Liver (tissue), 9 donors: ENCODE results near the gene GABRR3. TPM values are rescaled to one million over a fixed set of nuclear protein-coding genes. Genes with fewer than 3 reads are reported as not detected.

Experiments used
- DNase-seq: peaks from one replicate; pipeline ENCODE4 v3.0.0-alpha.2; 2017; ENCODE audit warnings: low spot score
- H3K27ac ChIP-seq, 2 donors: one replicate each; pipeline ENCODE4 v1.7.0; 2013; ENCODE audit warnings: inconsistent platforms in 2 of 2, low read length in 2 of 2, control low read depth in 1 of 2, low read depth in 1 of 2, mild to moderate bottlenecking in 1 of 2
- H3K27me3 ChIP-seq, 4 donors: one replicate each; pipeline versions ENCODE4 v1.6.1 to v1.7.0; 2013; ENCODE audit warnings: low read length in 3 of 4, inconsistent platforms in 1 of 4, mild to moderate bottlenecking in 1 of 4, moderate library complexity in 1 of 4; ENCODE audit not compliant: control insufficient read depth in 4 of 4, insufficient read depth in 4 of 4
- H3K36me3 ChIP-seq, 4 donors: one replicate each; pipeline versions ENCODE4 v1.6.1 to v1.7.0; 2013; ENCODE audit warnings: low read length in 3 of 4, mild to moderate bottlenecking in 3 of 4, low read depth in 1 of 4, moderate library complexity in 1 of 4; ENCODE audit not compliant: control insufficient read depth in 4 of 4, insufficient read depth in 3 of 4
- H3K4me1 ChIP-seq, 4 donors: one replicate each; pipeline versions ENCODE4 v1.6.1 to v1.7.0; 2013; ENCODE audit warnings: low read length in 3 of 4, mild to moderate bottlenecking in 3 of 4, moderate library complexity in 1 of 4; ENCODE audit not compliant: control insufficient read depth in 4 of 4, insufficient read depth in 4 of 4
- H3K4me3 ChIP-seq, 3 donors: one replicate each; pipeline versions ENCODE4 v1.6.1 to v1.7.0; 2013; ENCODE audit warnings: low read length in 3 of 3, control low read depth in 1 of 3, low read depth in 1 of 3, mild to moderate bottlenecking in 1 of 3
- H3K9ac ChIP-seq, 2 donors: one replicate each; pipeline ENCODE4 v1.7.0; 2013; ENCODE audit warnings: low read length in 2 of 2, mild to moderate bottlenecking in 2 of 2, moderate library complexity in 2 of 2, control low read depth in 1 of 2, low read depth in 1 of 2
- H3K9me3 ChIP-seq, 4 donors: one replicate each; pipeline versions ENCODE4 v1.6.1 to v1.7.0; 2013; ENCODE audit warnings: low read length in 3 of 4; ENCODE audit not compliant: control insufficient read depth in 4 of 4
- EGR1 ChIP-seq, 2 donors: IDR thresholded peaks; 2 replicates each; pipeline ENCODE4 v1.6.1; 2016 to 2018; ENCODE audit warnings: antibody characterized with exemption in 2 of 2, low read depth in 2 of 2
- FOXA2 ChIP-seq: IDR thresholded peaks from 2 replicates; pipeline ENCODE4 v1.6.1; 2016; ENCODE audit warnings: antibody characterized with exemption
- GABPA ChIP-seq, 2 donors: IDR thresholded peaks in 1 of 2; conservative IDR thresholded peaks in 1 of 2; 2 replicates each; pipeline ENCODE4 v1.6.1; 2016; ENCODE audit warnings: antibody characterized with exemption in 2 of 2, mild to moderate bottlenecking in 1 of 2, moderate library complexity in 1 of 2
- HNF4A ChIP-seq, 2 donors: conservative IDR thresholded peaks; 2 replicates each; pipeline ENCODE4 v1.6.1; 2016; ENCODE audit warnings: antibody characterized with exemption in 2 of 2, mild to moderate bottlenecking in 2 of 2
- JUND ChIP-seq, 2 donors: IDR thresholded peaks; 2 replicates each; pipeline ENCODE4 v1.6.1; 2016; ENCODE audit warnings: antibody characterized with exemption in 2 of 2
- NR2F2 ChIP-seq: IDR thresholded peaks from 2 replicates; pipeline ENCODE4 v1.6.1; 2016; ENCODE audit warnings: antibody characterized with exemption
- RAD21 ChIP-seq, 2 donors: IDR thresholded peaks; 2 replicates each; pipeline ENCODE4 v1.6.1; 2016; ENCODE audit warnings: antibody characterized with exemption in 2 of 2, mild to moderate bottlenecking in 2 of 2
- RXRA ChIP-seq, 2 donors: IDR thresholded peaks; 2 replicates each; pipeline ENCODE4 v1.6.1; 2017 to 2018; ENCODE audit warnings: antibody characterized with exemption in 2 of 2, mild to moderate bottlenecking in 1 of 2
- SP1 ChIP-seq: IDR thresholded peaks from 2 replicates; pipeline ENCODE4 v1.6.1; 2018; ENCODE audit warnings: antibody characterized with exemption, mild to moderate bottlenecking
- TAF1 ChIP-seq: conservative IDR thresholded peaks from 2 replicates; pipeline ENCODE4 v1.6.1; 2016; ENCODE audit warnings: antibody characterized with exemption, mild to moderate bottlenecking
- WGBS: extraction: QIAGEN DNeasy Blood & Tissue Kit; methylation state at CpG from one replicate; pipeline ENCODE4 v1.1.7; 2013; 5-methylcytosine and 5-hydroxymethylcytosine counted together
- polyA plus RNA-seq, 2 donors: library from polyadenylated mRNA; stranded (reverse) in 1 of 2; unstranded in 1 of 2; fragments of 200-250 nt in 1 of 2; fragments of >200 nt in 1 of 2; fragmentation: Nextera tagmentation in 1 of 2; extraction: Ambion mirVana in 1 of 2; gene quantifications; one replicate each; pipeline versions ENCODE4 v1.2.1 to v1.2.3, GENCODE V29; 2013 to 2015
- total RNA-seq, 2 donors: library from RNA; depleted of rRNA; stranded (reverse); fragments of >200 nt; gene quantifications; one replicate each; pipeline ENCODE4 v1.2.3, GENCODE V29; 2014
- TF ChIP-seq, protein P1 (sequence below): fragments of 150-350 bp; IDR thresholded peaks from 2 replicates; pipeline ENCODE4 v1.5.1; 2017; ENCODE audit warnings: improper control_type of control experiment, low read depth, low read length; ENCODE audit not compliant: missing input control
- TF ChIP-seq, protein P2 (sequence below): IDR thresholded peaks from 2 replicates; pipeline ENCODE4 v1.6.1; 2016; ENCODE audit warnings: antibody characterized with exemption
- TF ChIP-seq, protein P3 (sequence below): IDR thresholded peaks from 2 replicates; pipeline ENCODE4 v1.6.1; 2016; ENCODE audit warnings: antibody characterized with exemption, mild to moderate bottlenecking
- TF ChIP-seq, protein P4 (sequence below): IDR thresholded peaks from 2 replicates; pipeline ENCODE4 v1.6.1; 2016; ENCODE audit warnings: antibody characterized with exemption
- donor health status: healthy.
- donor health status: healthy.
- donor health status: healthy.
- donor health status: healthy.
- donor health status: healthy.

GABRR3 gene
- total and polyA plus RNA-seq, 4 donors = not detected

DNA sequence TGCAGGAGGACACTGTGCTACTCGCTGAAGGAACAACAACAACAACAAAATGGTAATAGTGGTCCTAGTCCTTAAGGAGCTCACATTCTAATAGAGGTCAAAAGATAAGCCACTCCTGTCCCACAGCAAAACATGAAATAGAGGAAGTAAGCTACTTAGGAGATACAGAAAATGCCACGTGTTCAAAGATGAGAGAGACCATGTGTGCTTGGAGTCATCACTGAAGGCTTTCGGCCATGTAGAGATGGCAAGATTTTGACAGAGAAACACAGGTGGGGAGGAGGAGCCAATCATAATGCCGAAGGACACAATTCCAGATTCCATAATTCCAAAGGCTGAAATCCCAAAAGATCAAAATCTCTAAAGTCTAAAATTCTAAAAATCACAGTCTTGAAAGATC lies 38.1 kb downstream of the GABRR3 start:
- 92% methylated on average over 4 of the region's 4 CpGs for WGBS
- Histone ChIP-seq H3K4me1 (peaks cover 0 to 6% (median 3%) of the 10 kb centered on the region in 4 donors), H3K36me3 (no peaks in the 10 kb centered on the region)

DNA sequence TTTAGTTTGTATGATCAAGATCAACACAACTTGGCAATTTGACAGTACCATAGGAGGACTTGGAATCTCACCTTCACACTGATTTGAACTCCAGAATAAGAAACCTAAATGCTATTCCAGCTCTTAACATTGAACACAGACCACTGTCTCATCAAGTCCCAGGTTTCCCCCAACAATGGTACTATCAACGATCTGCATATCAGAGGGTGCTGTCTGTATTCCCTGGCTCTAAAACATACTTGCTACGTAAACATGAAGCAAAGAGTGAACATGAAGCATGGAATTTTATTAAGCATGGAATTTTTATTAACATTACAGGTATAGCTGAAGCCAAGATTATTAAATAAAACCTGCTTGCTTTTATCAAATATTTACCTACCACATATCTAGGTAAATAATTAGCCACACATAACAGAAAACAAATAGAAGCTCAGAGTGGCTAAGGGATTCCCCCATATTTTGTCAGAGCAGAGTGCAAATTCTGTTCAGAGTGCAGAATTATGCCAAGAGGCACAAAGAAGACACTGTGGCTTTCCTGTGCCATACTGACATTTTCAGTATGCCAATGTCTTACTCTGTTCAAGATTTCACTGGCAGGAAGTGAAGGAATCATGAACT lies 40.7 kb downstream of the GABRR3 start:
- H3K4me3 ChIP-seq = no peak overlapping the region
- no peaks in the 10 kb centered on the region for H3K9me3 ChIP-seq
- no peaks in the 10 kb centered on the region for H3K36me3 ChIP-seq
- no peak overlapping the region for H3K27ac ChIP-seq
- no peak for DNase-seq
- H3K4me1 ChIP-seq = peaks cover 0 to 9% (median 3%) of the 10 kb centered on the region in 4 donors
- no peaks in the 10 kb centered on the region for H3K27me3 ChIP-seq
- WGBS = 50% methylated on average over 2 of the region's 2 CpGs
- no peak overlapping the region for H3K9ac ChIP-seq
- TF ChIP-seq JUND (IDR thresholded peaks at IDR 0.05) (no peak), RAD21 (IDR thresholded peaks at IDR 0.05) (no peak), TAF1 (no peak), NR2F2 (no peak), EGR1 (IDR thresholded peaks at IDR 0.05; ENCODE audit: low read depth in 2 of 2) (no peak), HNF4A (conservative IDR thresholded peaks at IDR 0.05) (peak; percentile 50 to 64)
- TF ChIP-seq, protein P1, sequence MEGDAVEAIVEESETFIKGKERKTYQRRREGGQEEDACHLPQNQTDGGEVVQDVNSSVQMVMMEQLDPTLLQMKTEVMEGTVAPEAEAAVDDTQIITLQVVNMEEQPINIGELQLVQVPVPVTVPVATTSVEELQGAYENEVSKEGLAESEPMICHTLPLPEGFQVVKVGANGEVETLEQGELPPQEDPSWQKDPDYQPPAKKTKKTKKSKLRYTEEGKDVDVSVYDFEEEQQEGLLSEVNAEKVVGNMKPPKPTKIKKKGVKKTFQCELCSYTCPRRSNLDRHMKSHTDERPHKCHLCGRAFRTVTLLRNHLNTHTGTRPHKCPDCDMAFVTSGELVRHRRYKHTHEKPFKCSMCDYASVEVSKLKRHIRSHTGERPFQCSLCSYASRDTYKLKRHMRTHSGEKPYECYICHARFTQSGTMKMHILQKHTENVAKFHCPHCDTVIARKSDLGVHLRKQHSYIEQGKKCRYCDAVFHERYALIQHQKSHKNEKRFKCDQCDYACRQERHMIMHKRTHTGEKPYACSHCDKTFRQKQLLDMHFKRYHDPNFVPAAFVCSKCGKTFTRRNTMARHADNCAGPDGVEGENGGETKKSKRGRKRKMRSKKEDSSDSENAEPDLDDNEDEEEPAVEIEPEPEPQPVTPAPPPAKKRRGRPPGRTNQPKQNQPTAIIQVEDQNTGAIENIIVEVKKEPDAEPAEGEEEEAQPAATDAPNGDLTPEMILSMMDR = no peak
- TF ChIP-seq, protein P2, sequence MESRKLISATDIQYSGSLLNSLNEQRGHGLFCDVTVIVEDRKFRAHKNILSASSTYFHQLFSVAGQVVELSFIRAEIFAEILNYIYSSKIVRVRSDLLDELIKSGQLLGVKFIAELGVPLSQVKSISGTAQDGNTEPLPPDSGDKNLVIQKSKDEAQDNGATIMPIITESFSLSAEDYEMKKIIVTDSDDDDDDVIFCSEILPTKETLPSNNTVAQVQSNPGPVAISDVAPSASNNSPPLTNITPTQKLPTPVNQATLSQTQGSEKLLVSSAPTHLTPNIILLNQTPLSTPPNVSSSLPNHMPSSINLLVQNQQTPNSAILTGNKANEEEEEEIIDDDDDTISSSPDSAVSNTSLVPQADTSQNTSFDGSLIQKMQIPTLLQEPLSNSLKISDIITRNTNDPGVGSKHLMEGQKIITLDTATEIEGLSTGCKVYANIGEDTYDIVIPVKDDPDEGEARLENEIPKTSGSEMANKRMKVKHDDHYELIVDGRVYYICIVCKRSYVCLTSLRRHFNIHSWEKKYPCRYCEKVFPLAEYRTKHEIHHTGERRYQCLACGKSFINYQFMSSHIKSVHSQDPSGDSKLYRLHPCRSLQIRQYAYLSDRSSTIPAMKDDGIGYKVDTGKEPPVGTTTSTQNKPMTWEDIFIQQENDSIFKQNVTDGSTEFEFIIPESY = no peak
- TF ChIP-seq, protein P3, sequence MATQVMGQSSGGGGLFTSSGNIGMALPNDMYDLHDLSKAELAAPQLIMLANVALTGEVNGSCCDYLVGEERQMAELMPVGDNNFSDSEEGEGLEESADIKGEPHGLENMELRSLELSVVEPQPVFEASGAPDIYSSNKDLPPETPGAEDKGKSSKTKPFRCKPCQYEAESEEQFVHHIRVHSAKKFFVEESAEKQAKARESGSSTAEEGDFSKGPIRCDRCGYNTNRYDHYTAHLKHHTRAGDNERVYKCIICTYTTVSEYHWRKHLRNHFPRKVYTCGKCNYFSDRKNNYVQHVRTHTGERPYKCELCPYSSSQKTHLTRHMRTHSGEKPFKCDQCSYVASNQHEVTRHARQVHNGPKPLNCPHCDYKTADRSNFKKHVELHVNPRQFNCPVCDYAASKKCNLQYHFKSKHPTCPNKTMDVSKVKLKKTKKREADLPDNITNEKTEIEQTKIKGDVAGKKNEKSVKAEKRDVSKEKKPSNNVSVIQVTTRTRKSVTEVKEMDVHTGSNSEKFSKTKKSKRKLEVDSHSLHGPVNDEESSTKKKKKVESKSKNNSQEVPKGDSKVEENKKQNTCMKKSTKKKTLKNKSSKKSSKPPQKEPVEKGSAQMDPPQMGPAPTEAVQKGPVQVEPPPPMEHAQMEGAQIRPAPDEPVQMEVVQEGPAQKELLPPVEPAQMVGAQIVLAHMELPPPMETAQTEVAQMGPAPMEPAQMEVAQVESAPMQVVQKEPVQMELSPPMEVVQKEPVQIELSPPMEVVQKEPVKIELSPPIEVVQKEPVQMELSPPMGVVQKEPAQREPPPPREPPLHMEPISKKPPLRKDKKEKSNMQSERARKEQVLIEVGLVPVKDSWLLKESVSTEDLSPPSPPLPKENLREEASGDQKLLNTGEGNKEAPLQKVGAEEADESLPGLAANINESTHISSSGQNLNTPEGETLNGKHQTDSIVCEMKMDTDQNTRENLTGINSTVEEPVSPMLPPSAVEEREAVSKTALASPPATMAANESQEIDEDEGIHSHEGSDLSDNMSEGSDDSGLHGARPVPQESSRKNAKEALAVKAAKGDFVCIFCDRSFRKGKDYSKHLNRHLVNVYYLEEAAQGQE = no peak
- TF ChIP-seq, protein P4, sequence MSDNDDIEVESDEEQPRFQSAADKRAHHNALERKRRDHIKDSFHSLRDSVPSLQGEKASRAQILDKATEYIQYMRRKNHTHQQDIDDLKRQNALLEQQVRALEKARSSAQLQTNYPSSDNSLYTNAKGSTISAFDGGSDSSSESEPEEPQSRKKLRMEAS = no peak

More for the DNA sequence above, 38.1 kb downstream of the GABRR3 start:
- H3K4me3 ChIP-seq = no peak overlapping the region
- no peak overlapping the region for H3K9ac ChIP-seq
- no peak for DNase-seq
- TF ChIP-seq SP1 (no peak), JUND (IDR thresholded peaks at IDR 0.05) (no peak), RXRA (IDR thresholded peaks at IDR 0.05) (no peak), FOXA2 (no peak), RAD21 (IDR thresholded peaks at IDR 0.05) (no peak), TAF1 (no peak), NR2F2 (no peak), GABPA (IDR thresholded peaks at IDR 0.05 in 1 of 2, conservative IDR thresholded peaks at IDR 0.05 in 1 of 2) (no peak)
- TF ChIP-seq, protein P2 = no peak
- TF ChIP-seq, protein P4 = no peak
- TF ChIP-seq, protein P3 = no peak
- no peak overlapping the region for H3K27ac ChIP-seq
- no peaks in the 10 kb centered on the region for H3K9me3 ChIP-seq
- no peaks in the 10 kb centered on the region for H3K27me3 ChIP-seq
